ENCODE results near the gene CAPN7. TPM values are rescaled to one million over a fixed set of nuclear protein-coding genes. Genes with fewer than 3 reads are reported as not detected.
A peak's percentile ranks its signal among the peaks of the same experiment; 100 is the strongest.

CAPN7 gene
- total RNA-seq, 1 experiment from 2014 or later = 25.2 TPM

DNA sequence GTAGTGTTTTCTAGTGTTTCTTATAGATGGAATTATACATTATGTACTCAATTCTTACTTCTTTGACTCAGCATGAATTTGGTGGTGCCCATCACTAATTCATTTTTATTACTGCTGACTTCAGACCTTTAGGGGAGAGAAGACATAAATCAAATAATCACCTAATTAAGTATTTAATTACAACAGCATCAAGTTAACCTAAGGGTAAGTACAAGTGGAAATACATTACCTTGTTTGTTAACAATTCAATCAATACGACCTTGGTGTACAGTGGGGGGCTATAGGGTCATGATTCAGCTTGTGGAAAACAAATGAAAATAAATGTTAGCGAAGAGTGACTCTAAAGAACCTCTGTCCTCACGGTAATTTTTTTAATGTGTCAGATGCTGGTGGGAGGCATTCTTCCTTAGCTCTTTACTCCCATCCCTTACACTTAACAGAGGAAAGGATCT is 538 bp upstream of the CAPN7 start:
- Histone ChIP-seq H3K14ac (ENCODE audit: insufficient read depth, low read length) (no peak overlapping the region), H2BK20ac (ENCODE audit: low read depth, low read length, poor library complexity, severe bottlenecking) (no peak overlapping the region), H3K79me1 (ENCODE audit: insufficient read depth, low read depth, low read length, poor library complexity, severe bottlenecking) (no peaks in the 10 kb centered on the region), H3K9ac (ENCODE audit: extremely low read depth, insufficient read length, low read length) (no peak overlapping the region), H2BK12ac (ENCODE audit: insufficient read length, low read depth, low read length) (no peak overlapping the region), H4K8ac (replicated peaks; ENCODE audit: insufficient read length, low read depth, low read length) (no peak overlapping the region), H3K4me2 (ENCODE audit: insufficient read depth, insufficient read length, low read length) (peak overlapping the region; percentile 88), H3K4me1 (ENCODE audit: insufficient read depth, low read length) (no peaks in the 10 kb centered on the region), H2BK5ac (ENCODE audit: insufficient read length, low read length) (no peak overlapping the region), H2BK15ac (ENCODE audit: low read depth, low read length) (no peak overlapping the region), H3K23me2 (ENCODE audit: insufficient read length, low read depth, low read length, poor library complexity, severe bottlenecking) (peaks cover 8% of the 10 kb centered on the region), H3T11ph (ENCODE audit: low read length) (no peak overlapping the region), H3K9me3 (ENCODE audit: control insufficient read depth, low read depth, low read length) (no peaks in the 10 kb centered on the region), H4K20me1 (ENCODE audit: control insufficient read depth, insufficient read depth, insufficient read length) (no peaks in the 10 kb centered on the region), H3K79me2 (ENCODE audit: insufficient read depth, low read length) (no peaks in the 10 kb centered on the region), H3K27me3 (ENCODE audit: insufficient read depth, low read length) (no peaks in the 10 kb centered on the region), H3K23ac (ENCODE audit: insufficient read length, low read depth, low read length) (no peak overlapping the region), H3K18ac (ENCODE audit: insufficient read length, low read depth, low read length) (no peak overlapping the region), H2AK5ac (ENCODE audit: insufficient read length, low read length) (no peak overlapping the region), H3K56ac (ENCODE audit: insufficient read length, low read depth, low read length) (no peak overlapping the region), H4K5ac (ENCODE audit: insufficient read length, low read depth, low read length) (no peak overlapping the region), H4K91ac (ENCODE audit: insufficient read length, low read depth, low read length) (no peak overlapping the region), H2AFZ (ENCODE audit: low read length) (no peak overlapping the region), H2BK120ac (ENCODE audit: low read depth, low read length, poor library complexity, severe bottlenecking) (no peak overlapping the region), H3K4ac (ENCODE audit: low read depth, low read length) (no peak overlapping the region), H3K27ac (ENCODE audit: insufficient read length, low read depth, low read length) (no peak overlapping the region)
- TF ChIP-seq, protein P1, sequence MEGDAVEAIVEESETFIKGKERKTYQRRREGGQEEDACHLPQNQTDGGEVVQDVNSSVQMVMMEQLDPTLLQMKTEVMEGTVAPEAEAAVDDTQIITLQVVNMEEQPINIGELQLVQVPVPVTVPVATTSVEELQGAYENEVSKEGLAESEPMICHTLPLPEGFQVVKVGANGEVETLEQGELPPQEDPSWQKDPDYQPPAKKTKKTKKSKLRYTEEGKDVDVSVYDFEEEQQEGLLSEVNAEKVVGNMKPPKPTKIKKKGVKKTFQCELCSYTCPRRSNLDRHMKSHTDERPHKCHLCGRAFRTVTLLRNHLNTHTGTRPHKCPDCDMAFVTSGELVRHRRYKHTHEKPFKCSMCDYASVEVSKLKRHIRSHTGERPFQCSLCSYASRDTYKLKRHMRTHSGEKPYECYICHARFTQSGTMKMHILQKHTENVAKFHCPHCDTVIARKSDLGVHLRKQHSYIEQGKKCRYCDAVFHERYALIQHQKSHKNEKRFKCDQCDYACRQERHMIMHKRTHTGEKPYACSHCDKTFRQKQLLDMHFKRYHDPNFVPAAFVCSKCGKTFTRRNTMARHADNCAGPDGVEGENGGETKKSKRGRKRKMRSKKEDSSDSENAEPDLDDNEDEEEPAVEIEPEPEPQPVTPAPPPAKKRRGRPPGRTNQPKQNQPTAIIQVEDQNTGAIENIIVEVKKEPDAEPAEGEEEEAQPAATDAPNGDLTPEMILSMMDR (conservative IDR thresholded peaks at IDR 0.05) = no peak
- Mint-ChIP-seq H3K4me3 (peak overlapping the region; percentile 77 to 87), H3K4me1 (peaks cover 13 to 17% of the 10 kb centered on the region in 2 experiments), H3K27me3 (ENCODE audit: low read depth) (no peaks in the 10 kb centered on the region), H3K9me3 (no peaks in the 10 kb centered on the region), H3K27ac (peak overlapping the region in 1 of 3 experiments; percentile 35; a peak in 1 of 7 replicates), H3K36me3 (ENCODE audit: insufficient read depth in 1 of 3, low read depth in 3 of 3) (peaks cover 0 to 4% (median 2%) of the 10 kb centered on the region in 3 experiments; a peak in 2 of 7 replicates)
- no CpG with 5 or more reads among the region's 3 CpGs for WGBS (ENCODE audit: extremely low coverage, insufficient read length, low lambda C conversion rate)
- no peak for DNase-seq
